HG03460 (cell line): Measurements from ENCODE around the gene PROP1.
A peak's percentile ranks its signal among the peaks of the same experiment; 100 is the strongest.
"Not testable (repeated sequence)": the region's sequence is repeated elsewhere in the genome, so short reads cannot be mapped to it uniquely, and the experiment has no call there.

Experiments used
- ATAC-seq: cut with Tn5 transposase; IDR thresholded peaks from one replicate; pipeline ENCODE4 v1.9.1; 2021; ENCODE audit not compliant: unreplicated experiment

Gene PROP1

DNA sequence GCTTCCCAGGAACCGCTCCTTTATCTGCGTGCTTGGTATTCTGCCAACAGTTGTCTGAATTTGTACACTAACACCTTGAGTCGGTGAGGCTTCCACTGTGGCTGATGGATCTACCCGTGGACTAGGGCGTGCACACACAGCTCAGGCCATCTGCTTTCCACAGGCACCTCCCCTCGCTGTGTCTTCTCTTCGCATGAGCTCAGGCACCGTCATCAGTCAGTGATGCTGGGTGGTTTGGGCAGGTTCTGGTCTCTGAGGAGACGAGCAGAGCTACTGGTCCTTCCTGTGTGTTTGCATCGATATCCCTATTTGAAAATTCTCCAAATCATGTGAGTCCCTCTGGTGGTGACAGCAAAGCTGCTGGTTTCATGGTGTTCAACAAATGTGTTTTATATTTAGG lies 48.1 kb downstream of the PROP1 start:
- ATAC-seq, result not testable (repeated sequence)

DNA sequence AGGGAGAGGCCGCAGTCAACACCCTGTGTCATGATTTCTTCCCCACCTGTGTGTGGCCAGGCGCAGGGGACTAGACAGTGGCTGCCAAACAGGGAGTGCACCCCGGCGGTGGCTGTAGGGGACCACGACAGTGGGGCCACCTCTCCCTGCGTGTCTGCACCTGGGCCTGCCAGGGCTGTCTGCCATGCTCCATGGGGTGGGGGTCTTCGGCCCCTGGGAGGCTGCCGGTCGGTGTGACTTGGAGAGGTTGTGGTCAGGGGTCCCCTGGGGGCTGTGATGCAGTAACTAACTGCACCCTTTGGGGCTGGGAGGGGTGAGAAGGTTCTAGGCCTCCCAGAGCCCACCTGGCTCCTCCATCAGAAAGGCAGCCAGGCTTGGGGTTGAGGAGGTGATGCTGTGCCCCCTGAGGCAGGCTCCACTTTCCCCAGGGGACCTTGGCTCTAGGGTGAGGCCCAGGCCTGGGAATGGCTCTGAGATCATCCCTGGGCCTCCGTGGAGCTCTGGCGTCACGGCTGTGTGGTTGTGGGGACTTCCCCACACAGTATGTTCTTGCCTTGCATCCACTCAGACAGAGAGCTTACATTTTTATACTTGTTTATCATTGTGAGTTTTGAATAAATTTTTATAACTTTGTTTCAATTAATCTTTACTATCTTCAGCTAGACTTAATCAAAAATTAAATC lies 50.3 kb downstream of the PROP1 start:
- not testable (repeated sequence) for ATAC-seq

DNA sequence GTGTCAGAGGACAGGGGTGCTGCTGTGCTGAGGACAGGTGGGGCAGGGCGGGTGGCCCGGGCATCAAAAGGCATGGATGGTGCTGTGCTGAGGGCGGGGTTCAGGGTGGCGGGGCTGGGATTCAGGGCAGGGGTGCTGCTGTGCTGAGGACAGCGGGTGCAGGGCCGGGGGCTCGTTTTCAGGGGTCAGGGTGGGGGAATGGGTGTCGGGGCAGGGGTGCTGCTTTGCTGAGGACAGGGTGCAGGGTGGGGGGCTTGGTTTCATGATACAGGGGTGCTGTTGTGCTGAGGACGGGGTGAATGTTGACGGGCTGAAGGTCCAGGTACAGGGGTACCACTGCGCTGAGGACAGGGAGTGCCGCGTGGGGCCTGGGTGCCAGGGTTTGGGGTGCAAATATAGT lies 50.9 kb downstream of the PROP1 start:
- not testable (repeated sequence) for ATAC-seq

DNA sequence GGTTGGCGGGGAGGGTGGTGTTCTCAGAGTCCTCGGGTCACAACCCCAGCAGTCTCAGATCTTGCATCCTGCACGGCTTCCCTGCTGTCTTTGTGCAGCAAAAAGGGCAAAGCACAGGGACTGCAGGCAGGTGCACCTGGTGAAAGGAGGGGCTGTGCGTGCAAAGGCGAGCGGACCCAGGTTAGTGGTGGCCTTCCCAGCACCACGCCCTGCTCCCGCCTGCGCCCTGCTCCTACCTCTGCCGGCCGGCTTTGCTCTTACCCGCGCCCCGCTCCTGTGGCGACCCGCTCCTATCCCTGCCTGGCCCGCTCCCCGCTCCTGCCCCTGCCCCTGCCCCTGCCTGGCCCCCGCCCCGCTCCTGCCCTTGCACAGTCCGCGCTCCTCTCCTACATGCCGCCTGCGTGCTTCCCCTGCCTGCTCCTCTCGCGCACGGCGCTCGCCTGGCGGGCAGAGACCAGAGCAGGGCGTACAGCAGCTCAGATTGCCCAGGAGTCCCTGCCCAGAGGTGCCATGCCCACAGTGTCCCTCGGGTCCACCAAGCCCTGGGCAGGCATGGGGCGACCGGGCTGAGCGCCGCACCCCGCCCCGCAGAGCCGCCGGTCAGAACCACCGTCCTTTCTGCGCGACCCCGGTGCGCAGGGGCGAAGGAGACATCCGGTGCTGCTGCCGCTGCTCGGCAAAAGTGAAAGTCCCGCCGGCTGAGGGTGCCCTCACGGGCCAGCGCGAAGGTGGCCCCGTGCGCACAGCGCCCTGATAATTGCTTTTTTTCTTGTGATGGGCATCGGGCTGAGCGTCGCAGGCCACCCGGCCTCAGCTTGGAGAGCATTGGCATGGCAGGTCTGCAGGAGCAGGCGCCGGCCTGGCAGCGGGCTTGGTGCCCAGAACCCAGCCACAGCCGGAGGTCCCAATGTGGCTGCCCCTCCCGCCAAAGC lies 52.0 kb downstream of the PROP1 start:
- ATAC-seq, result peak; percentile 50

DNA sequence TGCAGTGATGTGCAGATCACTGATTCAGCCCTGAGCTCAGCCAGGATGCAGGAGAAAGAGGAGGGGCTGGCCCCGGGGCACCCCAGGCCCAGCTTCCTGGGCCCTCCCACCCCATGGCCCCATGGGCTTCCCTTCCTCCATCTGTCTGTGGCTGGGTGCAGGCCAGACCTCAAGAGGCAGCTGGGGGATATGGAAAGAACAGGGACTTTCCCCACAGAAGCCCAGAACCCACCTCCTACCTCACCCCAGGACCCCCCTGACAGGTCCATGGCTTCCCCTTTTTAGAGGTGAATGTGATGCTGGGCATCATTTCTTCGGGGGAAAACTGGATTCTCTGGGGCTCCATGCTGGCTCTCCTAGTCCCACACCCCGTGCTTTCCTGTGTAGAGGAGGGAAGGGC lies 53.1 kb downstream of the PROP1 start:
- not testable (repeated sequence) for ATAC-seq
